NK-92 treated with Interleukin-12 subunit alpha and Interleukin-12 subunit beta, amount 100 ng/mL, for 24 hours (cell line): ENCODE data around the gene PTGDR2.

Experiments used
- DNase-seq: peaks from one replicate; lab custom pipeline; 2025; lab: John Stamatoyannopoulos, UW

Gene PTGDR2

DNA sequence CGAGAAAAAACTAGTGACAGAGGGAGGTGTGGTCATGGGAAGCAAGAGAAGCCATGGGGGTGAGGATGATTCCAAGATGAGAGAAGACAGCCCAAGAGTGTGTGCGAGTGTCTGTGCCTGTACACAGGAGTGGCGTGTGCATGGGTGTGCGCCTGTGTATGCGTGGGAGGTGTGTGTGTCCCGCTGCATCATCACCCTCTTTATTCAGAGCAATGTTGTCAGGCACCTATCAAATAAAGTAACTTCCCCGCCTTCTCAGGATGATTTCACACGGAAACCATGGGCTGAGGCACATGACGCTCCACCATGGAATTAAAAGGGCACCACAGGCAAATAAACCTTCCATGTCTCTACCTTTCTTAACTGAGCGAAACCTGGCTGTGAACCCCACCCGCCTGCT lies 46.1 kb downstream of the PTGDR2 start:
- DNase-seq = no peak

DNA sequence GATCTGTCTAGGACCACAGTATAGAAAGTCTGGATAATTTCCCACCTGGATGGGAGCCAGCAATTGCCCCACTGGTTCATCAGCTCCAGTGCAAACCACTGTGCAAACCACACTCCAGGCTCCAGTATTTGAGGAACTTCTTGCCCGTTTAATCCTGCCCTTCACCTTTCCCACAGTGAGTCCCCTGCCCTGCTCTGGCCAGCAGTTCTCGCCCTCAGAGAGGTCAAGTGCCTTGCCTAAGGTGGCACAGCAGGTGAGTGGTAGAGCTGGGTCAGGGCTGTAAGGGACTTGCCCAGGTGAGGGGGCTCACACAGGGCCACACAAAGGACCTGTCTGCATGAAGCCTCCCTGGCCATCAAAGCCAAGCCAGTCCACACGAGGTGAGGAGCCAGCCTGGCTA lies 46.5 kb downstream of the PTGDR2 start:
- no peak for DNase-seq

GRCh38 chr11:60803273-60803936 lies 52.3 kb downstream of the PTGDR2 start:
- no peak for DNase-seq

DNA sequence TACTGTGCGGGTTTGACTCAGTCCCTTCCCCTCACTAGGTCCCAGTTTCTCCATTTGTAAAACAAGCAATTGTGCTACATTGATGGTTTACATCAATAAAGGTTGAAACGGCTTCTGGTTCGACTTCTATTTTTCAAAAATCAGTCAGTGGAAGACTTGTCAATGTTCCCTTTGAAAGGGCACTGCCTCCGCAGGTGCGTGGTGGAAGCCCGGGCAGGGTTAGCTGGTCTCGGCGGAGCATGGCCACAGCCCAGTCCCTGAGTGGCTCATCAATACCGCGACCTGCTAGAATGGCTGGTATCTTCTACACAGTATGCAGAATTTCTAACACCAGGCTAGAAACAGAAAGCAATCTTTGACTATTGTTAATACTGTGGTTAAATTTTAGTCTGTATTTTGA lies 54.6 kb downstream of the PTGDR2 start:
- no peak for DNase-seq
